Endodermal cell (in vitro differentiated cells): ENCODE data around the gene SLC14A1. TPM values are rescaled to one million over a fixed set of nuclear protein-coding genes. Genes with fewer than 3 reads are reported as not detected.

Experiments used
- DNase-seq: peaks from one replicate; pipeline ENCODE4 v3.0.0-alpha.2; 2017
- H3K27ac ChIP-seq: 2 replicates; pipeline ENCODE4 v1.5.1; 2013; ENCODE audit warnings: mild to moderate bottlenecking, low read depth, low read length, moderate library complexity
- H3K27me3 ChIP-seq: 2 replicates; pipeline ENCODE4 v1.6.1; 2013; ENCODE audit warnings: mild to moderate bottlenecking, low read length, moderate library complexity; ENCODE audit not compliant: insufficient read depth, control insufficient read depth, poor library complexity, severe bottlenecking
- H3K36me3 ChIP-seq: 2 replicates; pipeline ENCODE4 v1.7.0; 2013; ENCODE audit warnings: mild to moderate bottlenecking, low read length, moderate library complexity; ENCODE audit not compliant: control insufficient read depth, insufficient read depth
- H3K4me1 ChIP-seq: one replicate; pipeline ENCODE4 v1.7.0; 2013; ENCODE audit warnings: low read length; ENCODE audit not compliant: control insufficient read depth, insufficient read depth
- H3K4me3 ChIP-seq: 2 replicates; pipeline ENCODE4 v1.5.1; 2013; ENCODE audit warnings: mild to moderate bottlenecking, low read length, moderate library complexity
- H3K9ac ChIP-seq: 2 replicates; pipeline ENCODE4 v1.6.1; 2013; ENCODE audit warnings: mild to moderate bottlenecking, low read length, moderate library complexity; ENCODE audit not compliant: poor library complexity, severe bottlenecking; ENCODE audit errors: extremely low read depth
- H3K9me3 ChIP-seq: 2 replicates; pipeline ENCODE4 v1.6.1; 2013; ENCODE audit warnings: mild to moderate bottlenecking, low read length, moderate library complexity; ENCODE audit not compliant: control insufficient read depth
- H3K27ac Mint-ChIP-seq: 2 replicates; pipeline ENCODE4 v1.8.0; 2020; ENCODE audit warnings: mixed read lengths
- H3K27me3 Mint-ChIP-seq: 2 replicates; pipeline ENCODE4 v1.8.0; 2021; ENCODE audit warnings: mild to moderate bottlenecking, mixed read lengths; ENCODE audit not compliant: insufficient read depth
- H3K36me3 Mint-ChIP-seq: 2 replicates; pipeline ENCODE4 v1.8.0; 2020; ENCODE audit warnings: low read depth, mixed read lengths
- H3K4me1 Mint-ChIP-seq: 2 replicates; pipeline ENCODE4 v1.8.0; 2020; ENCODE audit warnings: mixed read lengths
- H3K4me3 Mint-ChIP-seq: 2 replicates; pipeline ENCODE4 v1.8.0; 2020; ENCODE audit warnings: mild to moderate bottlenecking, moderate library complexity, mixed read lengths
- H3K9me3 Mint-ChIP-seq: 2 replicates; pipeline ENCODE4 v1.8.0; 2020; ENCODE audit warnings: mild to moderate bottlenecking, mixed read lengths
- WGBS, 2 experiments: methylation state at CpG; one replicate each; pipeline versions ENCODE4 v1.1.5 to v1.1.7; 2013; ENCODE audit warnings: missing lambda C conversion rate in 2 of 2, mixed read lengths in 1 of 2; ENCODE audit not compliant: insufficient coverage in 1 of 2, insufficient read length in 1 of 2; 5-methylcytosine and 5-hydroxymethylcytosine counted together
- total RNA-seq, 2 donors: library from RNA; stranded (reverse); fragmentation: NEBNext Ultra II Directional in 1 of 2; extraction: Animal tissue kit (Norgen Biotek cat#: 25700) in 1 of 2; gene quantifications; 2 replicates in 1 of 2; 3 replicates in 1 of 2; pipeline ENCODE4 v1.2.1, GENCODE V29; 2021
- TF ChIP-seq, protein P1 (sequence below): fragments of 200-600 bp; sonication (generic); conservative IDR thresholded peaks from 2 replicates; pipeline ENCODE4 v1.5.0; 2021; ENCODE audit warnings: antibody characterized with exemption, mild to moderate bottlenecking

The SLC14A1 gene
- total RNA-seq, 2 donors from 2014 or later = not detected

DNA sequence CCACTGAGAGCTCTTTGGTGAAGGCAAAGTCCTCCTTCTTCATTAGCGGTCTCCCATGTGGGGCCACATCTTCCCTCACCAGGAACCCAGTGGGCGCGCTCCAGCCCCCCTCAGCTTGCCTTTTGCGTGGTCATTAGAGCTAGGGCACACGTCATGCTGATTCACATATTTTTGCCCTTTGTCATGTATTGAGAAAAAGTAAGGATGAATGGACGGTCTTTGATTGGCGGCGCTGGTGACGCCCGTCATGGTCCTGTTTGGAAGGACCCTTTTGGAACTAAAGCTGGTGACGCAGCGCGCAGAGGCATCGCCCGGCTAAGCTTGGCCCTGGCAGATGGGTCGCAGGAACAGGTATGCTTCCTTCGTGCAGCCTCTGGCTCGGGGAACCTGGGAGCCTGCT lies 3.1 kb downstream of the SLC14A1 start:
- peak; percentile 32 for DNase-seq
- H3K27ac ChIP-seq = no peak overlapping the region
- no peak overlapping the region for H3K4me3 ChIP-seq
- H3K9ac ChIP-seq = no peak overlapping the region
- 88% methylated on average over 14 to 18 of the region's 18 CpGs for WGBS, 2 experiments
- no peaks in the 10 kb centered on the region for H3K36me3 ChIP-seq
- Mint-ChIP-seq H3K4me1 (no peaks in the 10 kb centered on the region), H3K4me3 (no peak overlapping the region), H3K36me3 (no peaks in the 10 kb centered on the region), H3K27me3 (peaks cover 7% of the 10 kb centered on the region), H3K9me3 (no peaks in the 10 kb centered on the region), H3K27ac (no peak overlapping the region)
- H3K4me1 ChIP-seq = no peaks in the 10 kb centered on the region
- H3K9me3 ChIP-seq = no peaks in the 10 kb centered on the region
- no peaks in the 10 kb centered on the region for H3K27me3 ChIP-seq
- TF ChIP-seq, protein P1, sequence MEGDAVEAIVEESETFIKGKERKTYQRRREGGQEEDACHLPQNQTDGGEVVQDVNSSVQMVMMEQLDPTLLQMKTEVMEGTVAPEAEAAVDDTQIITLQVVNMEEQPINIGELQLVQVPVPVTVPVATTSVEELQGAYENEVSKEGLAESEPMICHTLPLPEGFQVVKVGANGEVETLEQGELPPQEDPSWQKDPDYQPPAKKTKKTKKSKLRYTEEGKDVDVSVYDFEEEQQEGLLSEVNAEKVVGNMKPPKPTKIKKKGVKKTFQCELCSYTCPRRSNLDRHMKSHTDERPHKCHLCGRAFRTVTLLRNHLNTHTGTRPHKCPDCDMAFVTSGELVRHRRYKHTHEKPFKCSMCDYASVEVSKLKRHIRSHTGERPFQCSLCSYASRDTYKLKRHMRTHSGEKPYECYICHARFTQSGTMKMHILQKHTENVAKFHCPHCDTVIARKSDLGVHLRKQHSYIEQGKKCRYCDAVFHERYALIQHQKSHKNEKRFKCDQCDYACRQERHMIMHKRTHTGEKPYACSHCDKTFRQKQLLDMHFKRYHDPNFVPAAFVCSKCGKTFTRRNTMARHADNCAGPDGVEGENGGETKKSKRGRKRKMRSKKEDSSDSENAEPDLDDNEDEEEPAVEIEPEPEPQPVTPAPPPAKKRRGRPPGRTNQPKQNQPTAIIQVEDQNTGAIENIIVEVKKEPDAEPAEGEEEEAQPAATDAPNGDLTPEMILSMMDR = no peak

DNA sequence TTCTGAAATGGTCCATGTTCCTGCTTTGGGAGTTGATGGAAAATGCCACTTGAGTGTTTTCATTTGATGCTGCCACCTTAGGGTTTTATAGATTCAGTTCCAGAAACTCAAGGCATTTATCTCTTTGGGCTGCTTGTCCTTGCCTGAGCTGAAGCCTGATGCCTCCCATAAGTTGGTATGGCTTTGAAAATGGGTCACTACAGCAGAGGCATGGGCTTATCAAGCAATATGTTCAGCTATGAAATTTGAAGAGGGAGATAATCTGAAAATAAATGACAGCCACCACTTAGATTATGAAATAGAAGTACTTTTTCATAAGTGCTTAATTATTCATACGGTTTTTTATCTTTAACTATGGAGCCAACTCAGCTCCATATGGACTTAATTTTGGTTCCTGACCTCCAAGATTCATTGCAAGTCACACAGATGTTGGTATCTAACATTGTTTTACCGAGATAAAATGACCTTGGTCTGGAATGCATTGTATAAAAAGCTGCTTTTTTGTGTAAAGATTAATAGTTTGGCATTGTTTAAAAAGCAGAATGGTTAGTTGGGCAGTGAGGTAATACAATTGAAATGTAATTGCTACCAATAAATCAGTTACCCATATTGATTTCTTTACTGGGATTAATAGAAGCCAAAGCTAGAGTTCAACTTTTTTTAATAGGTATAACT lies 4.5 kb downstream of the SLC14A1 start:
- Histone ChIP-seq H3K27ac (no peak overlapping the region), H3K27me3 (no peaks in the 10 kb centered on the region), H3K4me1 (no peaks in the 10 kb centered on the region), H3K9ac (no peak overlapping the region), H3K9me3 (no peaks in the 10 kb centered on the region), H3K36me3 (no peaks in the 10 kb centered on the region), H3K4me3 (no peak overlapping the region)
- DNase-seq = no peak
- H3K27ac Mint-ChIP-seq = no peak overlapping the region
- no peaks in the 10 kb centered on the region for H3K9me3 Mint-ChIP-seq
- H3K4me3 Mint-ChIP-seq = no peak overlapping the region
- H3K36me3 Mint-ChIP-seq = no peaks in the 10 kb centered on the region
- 83 to 95% methylated on average over 1 to 2 of the region's 2 CpGs for WGBS, 2 experiments
- peaks cover 7% of the 10 kb centered on the region for H3K27me3 Mint-ChIP-seq
- TF ChIP-seq, protein P1 = no peak
- no peaks in the 10 kb centered on the region for H3K4me1 Mint-ChIP-seq

DNA sequence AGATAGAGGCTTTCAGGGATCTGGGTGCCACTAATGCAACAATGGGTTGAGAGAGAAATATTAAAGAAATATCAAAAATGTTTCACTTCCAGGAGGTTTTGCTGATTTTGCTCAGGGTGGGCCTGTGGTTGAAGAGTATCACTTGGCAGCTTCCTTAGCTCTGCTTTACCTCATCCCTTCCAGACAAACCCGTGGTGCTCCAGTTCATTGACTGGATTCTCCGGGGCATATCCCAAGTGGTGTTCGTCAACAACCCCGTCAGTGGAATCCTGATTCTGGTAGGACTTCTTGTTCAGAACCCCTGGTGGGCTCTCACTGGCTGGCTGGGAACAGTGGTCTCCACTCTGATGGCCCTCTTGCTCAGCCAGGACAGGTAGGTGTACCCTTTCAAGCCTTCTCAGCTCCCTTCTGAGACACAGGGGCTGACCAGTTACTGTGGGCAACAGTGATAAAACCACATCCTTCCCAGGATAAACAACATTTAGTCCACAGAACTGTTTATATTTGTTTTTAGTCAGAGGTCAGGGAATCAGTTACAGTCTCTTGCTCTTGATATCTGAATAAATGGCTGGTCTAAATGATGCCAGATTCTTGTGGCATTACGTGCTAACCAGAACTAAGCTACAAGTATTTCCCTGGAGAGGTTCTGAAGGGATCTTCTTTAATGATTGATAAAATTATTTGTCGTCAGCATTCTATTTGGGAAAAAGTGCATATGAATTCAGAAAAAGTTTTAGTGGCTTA lies 7.0 kb downstream of the SLC14A1 start:
- Mint-ChIP-seq H3K4me3 (no peak overlapping the region), H3K36me3 (no peaks in the 10 kb centered on the region), H3K9me3 (no peaks in the 10 kb centered on the region), H3K27me3 (peaks cover 2% of the 10 kb centered on the region), H3K4me1 (no peaks in the 10 kb centered on the region), H3K27ac (no peak overlapping the region)
- DNase-seq = no peak
- TF ChIP-seq, protein P1 = no peak
- Histone ChIP-seq H3K9me3 (no peaks in the 10 kb centered on the region), H3K27me3 (no peaks in the 10 kb centered on the region), H3K9ac (no peak overlapping the region), H3K27ac (no peak overlapping the region), H3K36me3 (no peaks in the 10 kb centered on the region), H3K4me1 (no peaks in the 10 kb centered on the region), H3K4me3 (no peak overlapping the region)
- 58 to 67% methylated on average over 6 of the region's 6 CpGs for WGBS, 2 experiments
